Measurements from ENCODE around the gene KCTD11.

KCTD11 gene

GRCh38 chr17:7351665-7352502 lies at the start of gene KCTD11:
TSS of gene KCTD11 (plus strand) at chr17:7352162.
- Histone ChIP-seq H3K9ac (ENCODE audit: low read depth, low read length) (peak within 1 kb of the TSS; percentile 86), H3K9me3 (ENCODE audit: control insufficient read depth, insufficient read depth, low read length) (no peaks in the 10 kb centered on the region), H3K4me1 (ENCODE audit: insufficient read depth, low read length) (peaks cover 3% of the 10 kb centered on the region; the same call in 1 of the 2 replicates), H3K36me3 (ENCODE audit: insufficient read depth, low read length) (no peaks in the 10 kb centered on the region)

GRCh38 chr17:7304179-7304578 lies 47.8 kb upstream of the KCTD11 start:
- no peak overlapping the region for H3K9ac ChIP-seq (ENCODE audit: low read depth, low read length)
- no peaks in the 10 kb centered on the region for H3K9me3 ChIP-seq (ENCODE audit: control insufficient read depth, insufficient read depth, low read length)
- H3K4me1 ChIP-seq (ENCODE audit: insufficient read depth, low read length) = peaks cover 2% of the 10 kb centered on the region; the same call in 1 of the 2 replicates
- no peaks in the 10 kb centered on the region for H3K36me3 ChIP-seq (ENCODE audit: insufficient read depth, low read length)

DNA sequence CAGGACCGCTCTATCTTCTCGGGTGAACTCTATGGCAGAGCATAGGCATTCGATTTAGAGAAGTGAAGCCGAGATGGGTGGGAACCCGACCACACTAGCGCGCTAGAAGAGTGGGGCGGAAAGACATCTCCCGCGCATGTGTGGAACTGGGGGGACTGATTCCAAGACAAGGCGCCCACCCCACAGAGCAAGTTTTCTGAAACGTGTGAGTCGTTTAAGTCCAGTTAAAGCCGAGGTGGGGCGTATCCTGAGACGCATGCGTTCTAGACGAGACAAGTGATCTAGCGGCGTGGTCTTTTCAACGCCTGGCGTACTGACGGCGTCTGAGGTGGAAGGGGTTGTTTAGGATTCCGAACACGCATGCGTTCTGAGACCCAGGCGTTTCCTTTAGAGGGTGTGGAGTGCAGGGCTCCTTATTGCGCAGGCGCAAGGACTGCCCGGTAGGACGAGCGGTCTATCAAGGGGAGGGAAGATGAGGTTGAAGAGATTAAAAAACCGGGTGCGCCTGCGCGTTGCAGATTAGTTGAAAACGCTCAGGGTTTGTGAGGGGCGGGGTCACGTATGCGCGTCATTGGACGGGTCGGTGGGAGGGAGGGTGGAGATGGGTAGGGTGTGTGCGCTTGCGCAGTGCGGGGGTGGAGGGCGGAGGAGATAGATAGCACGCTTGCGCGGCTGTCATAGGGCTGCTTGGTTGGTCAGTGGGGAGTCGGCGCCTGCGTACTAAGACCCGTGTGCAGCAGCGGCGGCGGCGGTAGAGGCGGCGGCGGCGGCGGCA lies 44.9 kb upstream of the KCTD11 start, which contains the start of gene EIF5A:
EIF5A (plus strand) TSS at position 718 of the 775 bp plus-strand sequence. CDS start 2,008 bp downstream, outside the sequence.
- H3K36me3 ChIP-seq (ENCODE audit: insufficient read depth, low read length) = peaks cover 23% of the 10 kb centered on the region
- no peaks in the 10 kb centered on the region for H3K9me3 ChIP-seq (ENCODE audit: control insufficient read depth, insufficient read depth, low read length)
- peak within 1 kb of the TSS; percentile 98 for H3K9ac ChIP-seq (ENCODE audit: low read depth, low read length)
- peaks cover 5% of the 10 kb centered on the region; the same call in 1 of the 2 replicates for H3K4me1 ChIP-seq (ENCODE audit: insufficient read depth, low read length)

GRCh38 chr17:7307686-7308624 lies 44.0 kb upstream of the KCTD11 start:
- peak overlapping the region; percentile 98 for H3K9ac ChIP-seq (ENCODE audit: low read depth, low read length)
- no peaks in the 10 kb centered on the region for H3K9me3 ChIP-seq (ENCODE audit: control insufficient read depth, insufficient read depth, low read length)
- peaks cover 5% of the 10 kb centered on the region; the same call in 1 of the 2 replicates for H3K4me1 ChIP-seq (ENCODE audit: insufficient read depth, low read length)
- H3K36me3 ChIP-seq (ENCODE audit: insufficient read depth, low read length) = peaks cover 27% of the 10 kb centered on the region

DNA sequence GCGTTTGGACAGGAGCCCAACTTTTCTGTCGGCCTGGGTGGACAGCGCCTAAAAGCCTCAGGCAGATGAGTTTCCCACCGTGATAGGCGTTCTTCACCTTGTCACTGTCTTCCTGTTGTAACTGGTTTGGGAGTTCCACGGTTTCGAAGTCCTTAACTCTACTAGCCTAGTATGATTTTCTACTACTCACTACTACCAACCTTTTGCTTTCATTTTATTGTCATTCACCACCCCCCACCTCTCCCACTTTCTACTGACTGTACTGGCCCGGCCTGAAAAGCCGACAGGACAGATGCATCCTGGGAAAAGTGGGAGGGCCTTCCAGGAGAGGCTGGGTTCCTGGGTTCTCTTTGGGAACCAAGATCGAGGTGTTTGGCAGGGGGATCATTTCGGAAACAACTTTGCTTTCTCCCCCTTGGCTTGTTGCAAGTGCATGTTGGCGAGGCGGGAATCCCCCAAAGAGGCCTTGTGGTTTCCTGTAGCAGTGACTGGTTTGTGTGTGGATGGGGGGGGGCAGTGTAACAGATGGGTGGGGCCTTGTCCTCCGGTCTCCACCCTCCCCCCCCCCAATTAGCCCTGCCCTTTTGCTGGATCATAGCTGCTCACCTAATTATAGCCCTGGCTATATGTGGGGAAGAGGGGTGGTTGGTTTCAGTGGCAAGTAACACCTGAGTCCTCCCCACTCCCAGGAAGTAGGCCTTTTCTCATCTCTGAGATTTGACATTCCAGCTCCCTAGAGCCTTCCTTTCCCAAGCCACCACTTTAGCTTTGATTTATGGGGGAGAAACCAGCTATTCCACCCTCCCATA lies 43.1 kb upstream of the KCTD11 start:
- H3K4me1 ChIP-seq (ENCODE audit: insufficient read depth, low read length) = peaks cover 5% of the 10 kb centered on the region
- no peaks in the 10 kb centered on the region for H3K9me3 ChIP-seq (ENCODE audit: control insufficient read depth, insufficient read depth, low read length)
- peaks cover 27% of the 10 kb centered on the region for H3K36me3 ChIP-seq (ENCODE audit: insufficient read depth, low read length)
- peak overlapping the region; percentile 98 for H3K9ac ChIP-seq (ENCODE audit: low read depth, low read length)

DNA sequence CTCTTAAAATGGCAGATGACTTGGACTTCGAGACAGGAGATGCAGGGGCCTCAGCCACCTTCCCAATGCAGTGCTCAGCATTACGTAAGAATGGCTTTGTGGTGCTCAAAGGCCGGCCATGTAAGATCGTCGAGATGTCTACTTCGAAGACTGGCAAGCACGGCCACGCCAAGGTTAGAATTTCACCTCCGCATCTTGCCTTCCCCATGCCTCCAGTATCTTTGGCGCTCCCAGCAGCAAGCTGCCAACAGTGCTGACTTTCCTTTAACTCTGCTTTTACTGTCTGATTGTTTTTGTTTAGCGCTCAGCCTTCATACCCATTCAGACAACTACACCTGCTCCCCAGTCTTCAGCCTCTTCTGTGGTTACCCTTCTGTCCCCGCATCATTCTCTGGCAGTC lies 42.3 kb upstream of the KCTD11 start:
- Histone ChIP-seq H3K4me1 (ENCODE audit: insufficient read depth, low read length) (peaks cover 5% of the 10 kb centered on the region), H3K9ac (ENCODE audit: low read depth, low read length) (no peak overlapping the region), H3K36me3 (ENCODE audit: insufficient read depth, low read length) (peaks cover 27% of the 10 kb centered on the region), H3K9me3 (ENCODE audit: control insufficient read depth, insufficient read depth, low read length) (no peaks in the 10 kb centered on the region)

DNA sequence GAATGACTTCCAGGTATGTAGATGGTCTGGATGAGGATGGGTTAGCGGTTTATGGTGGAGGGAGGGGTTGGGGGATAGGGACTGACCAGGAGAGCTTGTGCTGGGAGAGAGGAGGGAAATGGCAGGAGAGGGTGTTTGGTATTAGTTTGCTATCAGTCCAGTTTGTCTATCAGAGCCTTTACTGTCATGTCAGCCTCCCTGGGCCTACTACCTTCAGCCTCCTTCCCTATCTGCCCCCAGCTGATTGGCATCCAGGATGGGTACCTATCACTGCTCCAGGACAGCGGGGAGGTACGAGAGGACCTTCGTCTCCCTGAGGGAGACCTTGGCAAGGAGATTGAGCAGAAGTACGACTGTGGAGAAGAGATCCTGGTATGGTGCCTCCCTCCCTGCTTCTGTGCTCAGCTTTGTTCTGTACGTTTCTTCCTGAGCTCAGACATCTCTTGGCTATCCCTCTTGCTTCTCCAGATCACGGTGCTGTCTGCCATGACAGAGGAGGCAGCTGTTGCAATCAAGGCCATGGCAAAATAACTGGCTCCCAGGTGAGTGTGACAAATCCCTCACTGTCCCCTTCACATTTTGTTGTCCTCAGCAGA lies 40.8 kb upstream of the KCTD11 start:
- Histone ChIP-seq H3K9ac (ENCODE audit: low read depth, low read length) (no peak overlapping the region), H3K36me3 (ENCODE audit: insufficient read depth, low read length) (peaks cover 27% of the 10 kb centered on the region), H3K4me1 (ENCODE audit: insufficient read depth, low read length) (peaks cover 5% of the 10 kb centered on the region), H3K9me3 (ENCODE audit: control insufficient read depth, insufficient read depth, low read length) (no peaks in the 10 kb centered on the region)

- peaks cover 5% of the 10 kb centered on the region for H3K4me1 ChIP-seq (ENCODE audit: insufficient read depth, low read length)
- H3K9me3 ChIP-seq (ENCODE audit: control insufficient read depth, insufficient read depth, low read length) = no peaks in the 10 kb centered on the region
- no peak overlapping the region for H3K9ac ChIP-seq (ENCODE audit: low read depth, low read length)
- H3K36me3 ChIP-seq (ENCODE audit: insufficient read depth, low read length) = peaks cover 32% of the 10 kb centered on the region
Measured at GRCh38 chr17:7312432-7313087, 39.4 kb upstream of the KCTD11 start.

DNA sequence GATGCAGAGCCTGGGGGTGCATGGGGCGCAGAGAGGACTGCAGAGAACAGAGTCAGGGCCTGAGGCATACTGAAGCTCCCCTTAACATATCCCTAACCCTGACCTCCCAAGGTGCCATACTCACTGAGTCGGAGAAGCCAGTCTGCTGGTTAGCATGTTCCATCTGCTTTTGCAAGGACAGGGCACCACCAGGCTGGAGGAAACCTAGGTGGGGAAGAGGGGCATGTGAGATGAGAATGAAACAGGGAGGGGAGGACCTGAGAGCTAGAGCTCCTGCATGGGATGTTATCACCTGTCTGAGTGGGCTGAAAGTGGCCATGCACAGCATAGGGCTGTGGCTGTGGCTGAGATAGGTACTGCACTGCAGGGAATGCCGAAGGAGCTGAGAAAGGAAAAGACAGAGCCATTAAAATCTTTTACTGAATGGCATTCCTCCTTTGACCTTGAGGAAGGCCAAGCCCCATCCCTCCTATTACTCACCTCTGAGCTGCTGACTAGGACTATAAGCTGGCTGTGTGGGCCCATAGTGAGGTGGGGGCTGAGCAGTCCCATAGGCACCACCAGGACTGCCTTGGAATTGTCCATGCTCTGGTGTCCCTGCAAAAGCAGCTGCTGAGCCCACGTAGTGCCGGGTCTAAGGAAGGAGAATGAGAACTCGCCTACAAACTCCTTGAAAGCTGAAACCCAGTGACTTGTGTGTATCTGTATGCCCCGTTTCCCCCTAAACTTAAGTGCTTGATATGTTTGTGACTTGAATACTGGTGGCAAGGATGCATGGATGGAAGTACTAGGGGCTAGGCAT lies 38.7 kb upstream of the KCTD11 start:
- Histone ChIP-seq H3K4me1 (ENCODE audit: insufficient read depth, low read length) (peaks cover 5% of the 10 kb centered on the region), H3K36me3 (ENCODE audit: insufficient read depth, low read length) (peaks cover 37% of the 10 kb centered on the region), H3K9me3 (ENCODE audit: control insufficient read depth, insufficient read depth, low read length) (no peaks in the 10 kb centered on the region), H3K9ac (ENCODE audit: low read depth, low read length) (no peak overlapping the region)

DNA sequence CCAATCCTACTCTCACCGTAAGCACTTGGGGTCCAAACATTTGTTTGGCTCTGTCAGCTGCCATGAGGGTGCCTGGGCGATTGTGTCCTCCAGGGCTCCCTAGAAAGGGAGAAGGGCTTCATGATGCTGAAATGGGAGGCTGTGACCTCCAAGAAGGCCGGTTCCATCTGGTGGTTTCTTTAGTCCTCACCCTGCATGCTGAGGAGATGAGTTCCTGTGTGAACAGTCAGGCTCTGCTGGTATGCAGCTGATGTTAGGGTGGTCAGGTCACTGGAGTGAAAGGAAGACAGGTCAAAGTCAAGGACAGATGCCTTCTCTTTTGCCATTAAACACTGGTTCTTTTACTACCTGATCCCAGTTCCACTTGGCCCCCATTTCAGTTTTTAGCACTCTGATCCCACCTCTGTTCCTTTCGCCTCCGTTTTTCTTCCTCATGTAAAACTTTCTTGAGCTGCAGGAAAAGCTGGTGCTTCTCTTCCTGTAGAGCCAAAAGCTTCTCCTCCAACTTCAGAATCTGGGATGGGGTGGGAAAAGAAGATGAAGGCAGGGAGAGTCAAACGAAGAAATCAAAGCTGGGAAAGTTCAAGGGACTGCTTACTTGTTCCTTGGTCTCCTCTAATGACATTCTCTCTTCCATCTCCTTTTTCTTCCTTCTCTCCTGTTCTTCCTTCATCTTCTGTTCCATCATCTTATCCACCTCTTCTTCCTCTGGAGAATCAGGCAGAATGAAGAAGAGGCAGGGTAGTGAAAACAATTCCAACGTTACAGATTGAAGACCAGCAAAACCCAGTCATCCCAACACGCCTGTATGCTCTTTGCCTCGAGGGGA lies 37.9 kb upstream of the KCTD11 start:
- Histone ChIP-seq H3K4me1 (ENCODE audit: insufficient read depth, low read length) (peaks cover 4% of the 10 kb centered on the region), H3K9me3 (ENCODE audit: control insufficient read depth, insufficient read depth, low read length) (no peaks in the 10 kb centered on the region), H3K36me3 (ENCODE audit: insufficient read depth, low read length) (peaks cover 37% of the 10 kb centered on the region), H3K9ac (ENCODE audit: low read depth, low read length) (peak overlapping the region; percentile 46)

DNA sequence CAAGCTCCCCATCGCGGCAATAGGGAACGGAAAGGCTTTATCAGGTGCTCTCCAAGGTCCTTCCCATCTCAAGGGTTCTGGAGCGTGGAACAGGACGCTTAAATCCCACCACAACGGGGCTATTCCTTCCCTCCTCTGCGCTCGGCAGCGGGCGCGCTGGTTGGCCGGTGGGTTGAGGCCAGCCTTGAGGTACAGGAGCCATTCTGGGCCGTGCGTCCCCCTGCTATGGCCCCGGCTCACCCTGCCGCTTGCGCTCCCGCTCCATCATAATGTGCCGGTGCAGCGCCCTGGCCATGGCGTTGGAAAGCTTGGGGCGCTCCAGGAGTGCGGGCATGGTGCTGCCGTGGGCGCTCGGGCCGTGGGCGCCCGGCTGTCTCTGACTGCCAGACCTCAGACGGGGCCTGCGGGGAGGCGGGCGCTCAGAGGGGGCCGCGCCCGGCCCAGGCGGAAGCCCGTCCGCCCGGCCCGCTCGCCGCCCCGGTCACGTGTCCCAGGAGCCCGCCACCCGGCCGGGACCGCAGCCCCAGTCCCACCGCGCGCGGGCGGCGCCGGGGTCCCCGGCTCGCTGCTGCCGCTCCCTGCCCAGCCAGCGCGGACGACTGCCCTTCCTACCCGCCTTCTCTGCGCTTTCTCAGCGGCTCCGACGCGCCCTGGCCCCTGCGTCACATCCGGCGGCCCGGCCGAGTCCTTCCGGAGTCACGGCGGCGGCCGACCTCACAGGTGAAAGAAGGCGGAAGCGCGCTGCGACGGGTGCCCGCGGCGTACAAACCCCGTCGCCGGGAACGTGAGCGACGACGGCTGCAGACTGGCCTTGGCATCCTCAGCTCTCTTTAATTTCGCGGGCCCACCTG lies 37.0 kb upstream of the KCTD11 start, which contains the start of gene GPS2:
GPS2 (minus strand) TSS at position 642 of the 851 bp plus-strand sequence; CDS start at position 334, 308 bp downstream.
- H3K36me3 ChIP-seq (ENCODE audit: insufficient read depth, low read length) = peaks cover 32% of the 10 kb centered on the region
- H3K9me3 ChIP-seq (ENCODE audit: control insufficient read depth, insufficient read depth, low read length) = no peaks in the 10 kb centered on the region
- peak within 1 kb of the TSS; percentile 46 for H3K9ac ChIP-seq (ENCODE audit: low read depth, low read length)
- no peaks in the 10 kb centered on the region; the same call in 1 of the 2 replicates for H3K4me1 ChIP-seq (ENCODE audit: insufficient read depth, low read length)

Measured in ES-I3 (cell line).